Right lobe of liver (tissue), 4 donors: ENCODE results near the gene SVIL.

Experiments
- CTCF ChIP-seq, 4 donors: fragments of 200-600 bp in 3 of 4; fragments of 450-650 bp in 1 of 4; IDR thresholded peaks; one replicate each; pipeline versions ENCODE4 v1.5.1 to v1.8.0; 2016 to 2022; ENCODE audit warnings: antibody characterized with exemption in 4 of 4, mild to moderate bottlenecking in 2 of 4
- POLR2A ChIP-seq: fragments of 450-650 bp; IDR thresholded peaks from one replicate; pipeline ENCODE4 v1.6.1; 2017; ENCODE audit warnings: antibody characterized with exemption, mild to moderate bottlenecking
- donor health status: DM: no; HTN: no; CAD: no.
- donor health status: DM: no; HTN: no; CAD: no.
- donor health status: DM: no; HTN: yes; CAD: no.

GRCh38 chr10:29658984-29659965 lies 24.5 kb upstream of the SVIL start:
- TF ChIP-seq CTCF (IDR thresholded peaks at IDR 0.05) (peak in 1 of 4 donors; percentile 12), POLR2A (no peak)
